Stimulated activated CD8-positive, alpha-beta memory T cell treated with anti-CD3 and anti-CD28 coated beads, Interleukin-7, amount 100 ng/mL, for 4 hours (primary cell): ENCODE data around the gene PIAS1.
"Not testable (repeated sequence)": the region's sequence is repeated elsewhere in the genome, so short reads cannot be mapped to it uniquely, and the experiment has no call there.

Experiments
- DNase-seq, 2 donors: peaks; one replicate each; pipeline ENCODE4 v3.0.0-alpha.2; 2020; ENCODE audit warnings: low read depth in 2 of 2

Gene PIAS1

DNA sequence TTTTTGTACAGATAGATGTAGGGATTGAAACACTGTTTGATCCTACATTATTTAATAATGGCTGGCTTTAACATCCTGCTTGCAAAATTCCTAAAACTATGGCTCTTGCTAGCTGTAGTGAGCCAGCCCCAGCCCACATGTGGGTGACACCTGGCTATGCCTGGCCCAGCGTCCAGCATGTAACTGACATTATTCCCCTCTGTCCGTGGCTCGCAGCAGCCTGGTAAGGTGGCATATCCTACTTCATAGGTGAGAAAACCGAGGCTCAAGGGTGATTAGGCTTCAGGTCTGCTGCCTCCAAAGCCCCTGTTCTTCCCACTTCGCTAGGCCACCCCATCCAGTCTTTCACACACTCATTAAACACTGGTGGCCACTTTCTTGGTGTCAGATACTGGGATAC is 149.4 kb downstream of the PIAS1 start:
- no peak for DNase-seq

DNA sequence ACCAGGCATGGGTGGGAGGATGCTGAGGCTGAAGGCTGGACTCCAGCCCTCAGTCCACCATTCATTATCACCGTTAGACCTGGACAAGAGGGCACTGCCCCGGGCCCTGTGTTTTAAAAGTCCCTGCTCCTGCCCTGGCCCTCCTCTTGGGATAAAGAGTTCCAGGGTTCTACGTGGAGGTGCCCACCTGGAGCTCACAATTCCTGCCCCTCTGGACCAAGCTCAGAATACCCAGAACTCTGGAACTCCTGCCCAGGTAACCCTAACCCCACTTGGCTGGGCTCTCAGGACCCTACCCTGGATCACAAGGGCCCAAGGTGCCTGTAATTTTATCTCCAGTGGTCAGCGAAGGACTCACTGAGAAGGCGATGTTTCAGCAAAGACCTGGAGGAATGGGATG is 149.8 kb downstream of the PIAS1 start:
- DNase-seq = no peak

DNA sequence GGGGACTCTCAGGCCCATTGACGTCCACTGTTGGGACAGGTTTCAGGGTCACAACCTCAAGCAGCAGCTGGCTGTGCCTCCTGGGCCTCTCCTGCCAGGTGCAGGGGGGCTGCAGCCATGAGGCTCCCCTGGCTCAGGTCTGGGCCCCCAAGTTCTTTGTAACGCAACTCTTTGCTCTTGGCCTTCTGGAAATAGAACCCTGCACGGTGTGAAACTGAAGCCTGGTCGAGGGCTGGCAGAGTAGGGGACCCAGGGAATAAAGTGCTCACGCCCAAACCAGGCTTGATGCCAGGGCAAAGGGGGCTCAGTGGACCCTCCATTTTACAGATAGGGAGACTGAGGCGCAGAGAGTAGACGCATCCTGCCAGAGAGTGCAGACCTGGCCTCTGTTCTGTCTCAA is 150.2 kb downstream of the PIAS1 start:
- DNase-seq = no peak

DNA sequence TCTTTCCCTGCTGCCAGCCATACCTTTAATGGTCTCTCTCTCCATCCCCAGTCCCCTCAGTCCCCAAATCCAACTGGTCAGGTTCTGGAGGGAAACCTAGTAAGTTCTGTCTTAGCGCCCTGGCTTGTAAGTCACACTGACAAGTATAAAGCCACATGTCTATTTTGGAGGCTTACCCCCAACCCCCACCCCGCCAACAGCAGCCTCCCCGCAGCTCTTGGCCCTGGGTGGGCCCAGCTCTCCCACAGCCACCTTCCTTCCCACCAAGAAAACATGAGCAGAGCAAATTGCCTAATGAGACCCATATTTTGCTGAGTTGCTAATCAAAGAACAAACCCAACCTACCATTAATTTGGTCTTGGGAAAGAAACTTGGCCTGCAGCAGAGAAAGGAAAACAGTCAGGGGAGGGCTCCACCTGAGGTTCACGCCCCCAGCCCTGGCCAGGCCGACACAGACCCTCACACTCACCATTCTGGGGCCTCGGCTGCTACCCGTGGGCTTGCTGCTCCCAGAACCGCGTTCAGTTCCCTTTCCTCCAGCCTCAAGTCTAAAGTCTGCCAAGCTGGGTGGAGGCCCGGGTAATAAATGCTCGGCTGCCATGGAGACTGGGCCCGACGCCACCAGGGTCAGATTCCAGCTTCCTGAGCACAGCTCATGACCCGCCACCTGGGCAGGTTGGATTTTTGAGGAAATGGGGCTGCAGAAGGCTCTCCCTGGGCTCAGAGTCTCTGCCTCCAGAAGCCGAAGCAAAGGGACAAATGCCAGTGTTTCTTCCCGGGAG is 150.9 kb downstream of the PIAS1 start, which contains the start of gene CALML4:
CALML4 (minus strand) TSS at position 557 of the 782 bp plus-strand sequence; CDS start at position 472, 85 bp downstream.
- DNase-seq = no peak

DNA sequence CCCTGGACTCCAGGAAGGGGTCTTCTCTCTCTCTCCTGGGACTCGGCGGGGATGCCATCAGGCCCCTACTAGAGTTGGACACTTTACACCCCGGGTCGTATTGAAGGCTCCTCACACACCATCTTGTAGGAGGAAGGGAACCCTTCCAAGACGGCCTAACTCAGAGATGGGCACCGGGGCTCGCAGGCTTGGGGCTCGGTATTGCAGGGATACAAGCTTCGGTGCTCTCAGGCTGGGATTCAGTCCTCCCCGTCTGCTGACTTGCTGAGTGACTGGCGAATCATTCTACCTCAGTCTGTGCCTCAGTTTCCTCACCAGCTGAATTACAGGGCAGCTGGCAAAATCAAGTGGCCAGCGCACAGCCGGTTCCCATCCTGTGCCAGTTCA is 151.4 kb downstream of the PIAS1 start:
- no peak for DNase-seq

DNA sequence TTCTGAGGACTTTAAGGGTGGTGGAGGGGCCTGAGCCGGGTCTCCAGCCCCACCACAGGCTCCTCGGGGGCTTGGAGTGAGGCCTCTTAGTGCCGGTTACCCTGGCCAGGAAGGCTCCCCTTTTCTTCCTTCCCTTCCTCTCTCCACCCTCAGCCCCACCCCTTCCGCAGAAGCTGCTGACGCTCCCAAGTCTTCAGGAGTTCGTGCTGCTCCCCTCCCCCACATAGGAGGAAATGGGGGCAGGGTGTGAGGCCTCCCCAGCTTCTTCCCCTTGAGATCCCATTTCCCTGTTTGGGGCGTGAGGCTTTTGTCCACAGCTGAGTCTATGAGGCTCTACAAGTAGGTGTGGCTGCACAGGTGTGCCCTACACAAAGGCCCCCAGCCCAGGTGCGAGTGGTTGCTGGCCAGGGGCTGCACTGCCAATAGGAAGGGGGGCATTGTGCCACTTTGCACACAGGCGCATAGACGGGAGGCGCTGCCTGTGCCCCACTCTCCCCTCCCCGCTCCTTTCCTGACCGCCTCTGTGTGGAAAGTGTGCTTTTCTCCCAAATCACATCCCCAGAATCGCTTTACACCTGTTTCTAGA is 151.9 kb downstream of the PIAS1 start:
- DNase-seq = no peak

DNA sequence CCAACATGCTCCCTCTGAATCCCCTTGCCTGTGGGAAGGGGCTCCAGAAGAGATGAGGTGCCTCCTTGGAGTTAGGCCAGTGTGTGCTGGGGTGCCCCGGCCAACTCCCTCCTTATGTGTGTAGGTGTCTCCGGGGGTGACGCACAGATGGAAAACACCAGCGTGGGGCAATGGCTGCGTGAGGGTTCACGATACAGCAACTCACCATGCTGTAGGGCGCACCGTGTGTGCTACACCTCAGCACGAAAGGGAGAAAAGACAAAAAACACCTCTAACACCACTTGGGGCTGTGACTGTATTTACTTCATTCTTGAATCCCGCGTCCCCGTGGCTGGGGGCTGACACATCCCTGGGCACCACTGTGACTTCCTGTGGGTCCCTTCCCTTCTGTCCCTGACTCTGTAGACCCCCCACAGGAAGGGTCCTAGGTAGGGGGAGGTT is 152.6 kb downstream of the PIAS1 start:
- DNase-seq = no peak

DNA sequence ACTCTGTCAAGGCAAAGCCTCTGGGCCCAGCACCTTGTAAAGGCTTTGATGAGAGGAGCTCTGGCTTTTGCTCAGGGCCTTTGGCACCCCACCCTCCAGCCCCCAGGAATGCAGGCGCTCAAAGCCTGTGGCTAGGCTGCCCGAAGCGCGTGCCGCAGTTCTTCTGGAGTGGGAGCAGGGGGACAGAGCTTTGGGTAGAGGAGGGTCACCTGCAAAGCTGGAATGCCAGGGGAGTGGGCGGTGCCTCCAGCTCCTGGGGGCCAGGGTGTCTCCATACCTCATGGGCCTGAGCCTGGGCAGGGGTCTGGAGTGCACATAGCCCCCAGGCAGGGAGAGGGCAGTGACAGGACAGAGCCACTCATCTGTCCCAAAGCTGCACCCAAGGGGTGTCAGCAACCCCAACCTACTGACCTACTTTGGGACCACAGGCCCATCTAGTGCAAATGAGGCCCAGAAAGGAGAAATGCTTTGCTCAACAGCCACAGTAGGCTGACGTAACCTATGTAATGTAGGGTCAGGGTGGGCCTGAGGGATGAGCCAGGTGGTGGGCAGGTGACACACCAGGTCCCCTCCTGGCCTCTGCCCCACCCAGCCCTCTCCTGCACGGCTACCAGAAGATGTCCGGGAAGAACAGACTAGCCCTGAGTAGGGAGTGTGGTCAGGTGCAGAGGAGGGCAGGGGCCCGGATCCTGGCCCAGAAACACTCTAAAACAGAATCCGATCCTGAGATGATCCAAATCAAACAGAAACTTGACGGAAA is 153.2 kb downstream of the PIAS1 start:
- DNase-seq = no peak

DNA sequence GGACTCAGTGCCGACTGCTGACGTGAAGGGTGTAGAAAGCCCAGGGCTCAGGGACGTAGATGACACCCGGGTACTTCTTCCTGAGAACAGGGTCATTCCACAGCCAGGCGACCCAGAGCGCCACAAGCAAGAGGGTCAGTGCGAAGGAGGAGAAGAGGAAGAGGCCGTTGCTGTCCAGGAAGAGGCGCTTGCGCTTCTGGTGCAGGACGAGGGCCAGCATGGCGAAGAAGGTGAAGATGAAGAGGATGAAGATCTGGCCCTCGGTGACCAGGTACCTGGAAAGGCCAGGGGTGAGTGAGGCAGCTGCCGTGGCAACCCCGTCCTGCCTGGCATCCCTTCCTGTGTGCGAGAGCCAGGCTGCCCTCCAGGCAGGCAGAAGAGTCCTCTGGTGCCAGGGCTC is 154.0 kb downstream of the PIAS1 start:
- no peak for DNase-seq

DNA sequence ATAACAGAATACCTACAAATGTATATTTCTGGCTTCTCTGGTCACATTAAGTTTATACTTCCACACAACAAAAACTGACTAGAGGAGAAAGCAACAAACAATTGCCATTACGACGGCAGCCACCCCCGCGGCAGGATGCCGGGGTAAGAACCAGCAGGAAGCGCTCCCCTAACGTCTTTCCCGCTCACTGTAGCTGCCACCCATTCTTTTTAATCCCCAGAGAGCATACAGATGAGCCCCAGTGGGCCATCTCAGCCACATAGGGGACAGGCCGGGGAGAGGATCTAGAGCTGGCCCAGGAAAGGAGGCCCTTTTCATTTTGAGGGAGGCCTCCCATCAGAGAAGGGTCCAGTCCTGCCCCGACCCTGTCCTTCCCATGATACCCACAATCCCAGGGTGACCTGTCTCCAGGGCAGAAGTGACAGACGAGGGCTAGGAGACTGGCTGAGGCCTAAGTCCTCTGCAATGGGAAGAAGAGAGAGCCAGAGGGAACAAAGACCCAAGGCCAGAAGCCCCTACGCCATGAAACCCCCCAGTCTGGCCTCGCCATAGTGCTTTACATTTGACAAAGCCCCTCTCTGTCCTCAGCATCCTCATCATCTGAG is 154.6 kb downstream of the PIAS1 start:
- DNase-seq = no peak

DNA sequence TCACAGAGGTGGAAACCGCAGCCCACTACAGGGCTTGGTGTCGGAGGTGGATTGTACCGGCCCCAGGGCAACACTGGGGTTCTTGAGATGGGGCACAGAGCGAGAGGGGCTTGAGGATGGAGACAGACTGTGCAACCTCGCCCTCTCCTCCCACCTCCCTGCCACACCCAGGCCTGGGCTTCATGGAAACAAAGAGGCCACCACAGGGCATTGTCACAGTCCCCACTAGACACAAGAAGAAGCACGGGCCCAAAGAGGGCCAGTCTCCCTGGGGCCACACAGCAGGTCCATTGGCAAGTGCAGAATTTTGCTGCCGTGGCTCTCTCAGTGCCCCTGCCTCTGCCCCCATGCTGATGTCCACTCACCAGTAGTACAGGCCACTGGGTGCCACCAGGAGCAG is 155.2 kb downstream of the PIAS1 start:
- no peak for DNase-seq

DNA sequence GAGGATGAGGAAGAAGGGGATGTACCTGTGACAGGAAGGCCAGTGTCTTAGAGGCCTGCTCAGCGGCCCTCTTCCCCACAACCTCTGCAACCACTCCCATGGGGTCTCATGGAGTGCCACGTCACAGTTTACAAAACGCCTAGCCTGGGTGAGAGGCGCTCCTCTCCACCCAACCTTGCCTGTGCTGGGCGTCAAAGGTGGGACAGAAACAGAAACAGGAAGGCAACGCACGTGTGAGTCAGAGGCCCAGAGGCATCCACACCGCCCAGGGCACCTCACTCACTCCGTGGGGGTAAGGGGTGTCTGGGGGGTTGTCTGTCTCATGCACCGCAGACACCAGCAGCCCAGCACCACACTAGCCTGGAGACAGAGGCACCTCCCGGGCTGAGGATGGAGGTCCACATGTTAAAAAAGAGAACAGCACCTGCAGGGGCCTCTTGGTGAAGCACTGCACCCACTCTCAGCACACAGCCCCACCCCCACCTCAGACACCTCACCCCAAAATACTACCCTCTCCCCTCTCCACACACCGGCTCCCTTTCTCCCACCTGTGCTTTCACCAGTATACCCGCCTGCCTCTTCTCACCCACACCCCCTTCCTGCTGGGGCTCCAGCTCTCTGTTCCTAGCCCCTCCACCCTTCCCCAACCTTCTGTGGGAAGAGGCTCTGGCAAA is 155.8 kb downstream of the PIAS1 start:
- DNase-seq = peak in 1 of 2 donors; percentile 51

DNA sequence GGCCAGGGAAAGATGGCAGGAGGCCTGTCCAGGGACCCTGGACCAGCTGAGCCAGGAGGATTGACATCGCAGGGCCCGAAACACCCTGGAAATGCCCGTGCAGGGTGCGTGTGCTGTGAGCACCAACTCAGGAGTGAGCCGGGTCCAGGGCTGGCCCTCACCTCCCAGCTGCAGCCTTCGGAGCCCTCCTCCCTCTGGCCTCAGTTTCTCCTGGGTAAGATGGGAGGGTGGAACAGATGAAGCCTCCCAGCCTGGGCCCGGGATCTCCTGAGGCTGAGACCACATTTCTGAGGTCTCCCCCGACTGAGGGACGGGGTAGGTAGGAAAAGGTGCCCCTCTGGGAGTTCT is 156.3 kb downstream of the PIAS1 start:
- no peak for DNase-seq

DNA sequence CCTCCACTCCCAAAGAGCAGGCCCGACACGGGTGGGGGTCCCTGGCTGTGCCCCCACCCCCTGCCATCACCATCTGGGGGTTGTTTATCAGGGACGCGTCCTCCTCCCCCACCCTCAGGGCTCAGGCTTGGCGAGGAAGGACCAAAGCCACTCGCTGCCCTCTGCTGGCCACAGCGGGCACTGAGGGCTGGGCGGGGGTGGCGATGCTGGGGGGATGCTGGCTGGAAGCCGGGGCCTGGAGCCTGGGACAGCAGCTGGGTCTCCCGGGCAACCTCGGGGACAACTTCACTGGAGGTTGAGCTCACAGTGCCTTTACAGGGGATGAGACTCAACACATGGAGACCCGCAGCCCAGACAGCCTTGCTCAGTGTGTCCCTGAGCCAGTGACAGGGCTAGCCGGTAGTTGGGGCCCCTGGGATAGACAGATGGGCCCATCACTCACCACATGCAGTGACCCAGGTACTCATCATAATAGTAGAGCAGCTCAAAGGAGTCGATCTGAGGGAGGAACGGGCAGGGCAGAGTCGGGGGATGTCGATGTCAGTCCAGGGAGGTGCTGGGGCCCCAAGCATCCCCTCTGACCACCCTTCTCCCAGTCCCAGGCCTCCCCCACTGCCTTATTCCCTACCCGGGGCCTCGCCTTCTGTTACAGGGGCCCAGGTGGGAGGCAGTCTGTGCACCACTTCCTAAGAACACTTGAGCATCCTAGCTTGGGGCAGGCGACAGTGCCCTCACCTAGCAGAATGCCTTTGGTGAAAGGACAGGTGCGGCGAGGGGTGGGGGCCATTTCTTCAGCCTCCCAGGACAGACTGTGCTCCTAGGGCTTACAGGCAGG is 156.9 kb downstream of the PIAS1 start:
- peak in 1 of 2 donors; percentile 28 for DNase-seq

DNA sequence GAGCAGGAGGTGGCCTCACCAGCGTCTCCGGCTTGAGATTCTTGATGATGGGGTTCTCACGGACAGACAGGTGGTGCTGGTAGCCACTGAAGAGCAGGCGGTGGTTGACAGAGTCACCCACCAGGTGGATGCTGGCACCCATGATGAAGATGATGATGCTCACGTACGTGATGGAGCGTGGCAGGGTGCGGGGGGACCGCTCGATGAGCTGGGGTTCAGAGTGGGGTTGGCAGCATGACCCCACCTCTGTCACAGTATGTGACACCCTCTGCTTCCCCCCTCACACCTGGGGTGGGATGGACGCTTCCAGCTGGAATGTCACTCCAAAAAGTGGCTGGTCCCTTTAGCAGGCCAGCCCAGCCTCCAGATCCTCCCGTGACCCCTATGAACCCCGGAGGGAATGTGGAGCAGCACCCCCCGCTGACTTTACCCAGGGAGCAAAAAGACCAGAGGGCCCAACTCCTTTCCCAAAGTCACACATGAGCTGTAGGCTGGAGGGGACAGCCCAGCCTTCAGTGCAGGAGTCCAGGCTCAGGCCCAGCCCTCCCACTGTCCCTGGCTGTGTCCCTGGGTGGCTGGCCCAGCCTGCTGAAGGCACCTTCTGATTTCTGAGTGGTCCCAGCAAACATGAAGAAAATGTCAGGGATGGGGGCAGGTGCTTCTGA is 157.7 kb downstream of the PIAS1 start:
- no peak for DNase-seq

DNA sequence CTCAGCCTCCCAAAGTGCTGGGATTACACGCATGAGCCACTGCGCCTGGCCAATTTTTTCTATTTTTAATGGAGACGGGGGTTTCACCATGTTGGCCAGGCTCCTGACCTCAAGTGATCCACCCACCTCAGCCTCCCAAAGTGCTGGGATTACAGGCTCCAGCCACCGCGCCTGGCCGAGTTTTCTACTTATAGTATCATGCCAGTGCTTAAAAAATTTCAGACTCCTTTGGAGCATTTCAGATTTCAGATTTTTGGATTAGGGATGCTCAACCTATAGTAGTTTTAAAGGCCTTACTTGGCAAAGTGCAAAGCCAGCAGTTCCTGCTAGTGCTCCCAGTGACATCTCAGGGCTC is 159.4 kb downstream of the PIAS1 start:
- DNase-seq = not testable (repeated sequence)

DNA sequence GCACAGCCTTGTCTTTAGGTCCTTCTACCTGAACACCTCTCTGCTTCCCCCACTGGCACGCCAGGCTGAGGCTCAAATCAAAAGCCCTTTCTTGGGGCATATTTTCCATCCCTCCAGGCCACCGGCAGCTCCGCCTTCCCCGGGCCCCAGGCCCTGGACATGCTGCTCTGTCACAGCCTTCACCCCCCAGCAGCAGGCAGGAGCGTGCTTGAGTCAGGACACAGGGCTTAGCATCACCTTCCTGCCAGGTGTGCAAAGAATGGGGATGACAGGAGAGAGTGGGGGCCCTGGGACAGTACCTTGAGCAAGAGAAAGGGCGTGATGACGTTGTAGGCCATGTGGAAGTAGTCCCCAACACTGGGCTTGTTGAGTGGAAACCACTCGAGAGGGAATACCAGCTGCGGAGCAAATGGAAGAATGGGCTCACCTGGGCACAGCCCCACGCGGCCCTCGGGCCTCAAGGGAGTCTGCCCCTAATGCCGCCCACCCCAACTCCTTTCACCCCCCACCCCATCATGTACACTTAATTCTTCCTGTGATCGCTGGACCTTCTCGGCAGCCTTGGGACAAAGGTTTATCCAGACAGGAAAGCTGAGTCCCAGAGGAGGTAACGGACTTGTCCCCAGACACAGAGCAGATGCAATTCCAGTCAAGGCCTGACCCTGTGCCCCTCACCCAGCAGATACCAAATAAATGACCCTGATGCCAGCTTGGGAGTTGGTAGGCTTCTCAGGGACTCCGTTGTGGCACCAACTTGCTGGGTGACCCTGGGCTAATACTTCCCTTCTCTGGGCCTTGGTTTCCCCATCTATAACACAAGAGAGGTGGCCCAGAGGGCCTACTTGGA is 160.1 kb downstream of the PIAS1 start:
- DNase-seq = no peak

DNA sequence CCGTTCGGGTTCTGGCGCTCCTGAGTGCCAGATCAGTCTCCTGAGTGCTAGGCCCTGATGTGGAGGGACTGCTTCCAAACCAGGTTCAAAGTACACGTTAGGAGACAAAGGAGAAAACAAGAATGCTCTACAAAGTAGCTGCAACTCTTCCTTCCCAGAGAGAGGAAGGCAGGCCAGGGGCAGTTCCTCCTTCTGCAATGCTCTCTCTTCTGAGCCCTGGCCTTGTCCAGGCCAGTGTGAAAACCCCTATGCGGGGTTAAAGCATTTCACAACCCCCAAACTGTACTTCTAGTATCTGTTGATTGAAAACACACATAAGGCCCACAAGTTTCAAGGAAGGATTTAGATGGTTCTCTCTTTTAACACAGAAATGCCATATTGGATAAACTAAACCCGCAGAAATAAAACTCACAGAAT is 160.7 kb downstream of the PIAS1 start:
- no peak for DNase-seq

DNA sequence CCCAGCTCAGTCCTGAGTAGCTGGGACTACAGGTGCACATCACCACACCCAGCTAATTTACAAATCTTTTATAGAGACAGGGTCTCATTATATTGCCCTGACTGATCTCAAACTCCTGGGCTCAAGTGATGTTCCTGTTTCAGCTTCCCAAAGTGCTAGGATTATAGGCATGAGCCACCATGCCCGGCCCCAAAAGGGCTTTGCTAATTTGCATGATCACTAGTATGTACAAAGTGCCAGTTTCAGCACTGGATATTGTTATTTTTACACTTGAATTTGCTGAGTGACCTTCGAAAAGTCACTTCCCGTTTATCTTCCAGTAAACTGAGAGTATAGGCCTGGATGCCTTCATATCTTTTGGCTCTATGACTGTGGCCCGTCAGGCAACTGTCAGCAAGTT is 163.2 kb downstream of the PIAS1 start:
- no peak for DNase-seq

DNA sequence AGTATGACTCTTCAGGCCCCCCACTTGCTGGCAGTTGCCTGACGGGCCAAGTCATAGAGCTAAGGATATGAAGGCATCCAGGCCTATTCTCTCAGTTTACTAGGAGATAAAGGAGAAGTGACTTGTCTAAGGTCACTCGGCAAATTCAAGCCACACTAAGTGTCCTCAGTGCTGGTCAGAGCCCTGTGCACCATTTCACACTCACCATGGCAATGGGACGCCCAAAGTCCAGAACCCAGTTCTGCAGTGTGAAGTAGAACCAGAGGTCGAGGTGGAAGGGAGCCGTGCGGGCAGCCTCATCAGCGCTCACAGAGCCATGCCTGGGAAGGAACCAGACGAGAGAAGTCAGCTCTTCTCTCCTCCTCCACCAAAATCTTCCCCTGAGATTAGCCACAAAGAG is 164.2 kb downstream of the PIAS1 start:
- no peak for DNase-seq
